Esophagus muscularis mucosa (tissue), 2 donors: ENCODE data around the gene MTHFD2L.

Source experiments
- POLR2A ChIP-seq: fragments of 450-650 bp; IDR thresholded peaks from one replicate; pipeline ENCODE4 v1.6.1; 2017; ENCODE audit warnings: antibody characterized with exemption, moderate library complexity, mild to moderate bottlenecking, low read depth
- POLR2AphosphoS5 ChIP-seq, 2 donors: sonication (generic); formaldehyde crosslinking; IDR thresholded peaks; one replicate each; pipeline ENCODE4 v1.6.1; 2017; ENCODE audit warnings: antibody characterized with exemption in 2 of 2

DNA sequence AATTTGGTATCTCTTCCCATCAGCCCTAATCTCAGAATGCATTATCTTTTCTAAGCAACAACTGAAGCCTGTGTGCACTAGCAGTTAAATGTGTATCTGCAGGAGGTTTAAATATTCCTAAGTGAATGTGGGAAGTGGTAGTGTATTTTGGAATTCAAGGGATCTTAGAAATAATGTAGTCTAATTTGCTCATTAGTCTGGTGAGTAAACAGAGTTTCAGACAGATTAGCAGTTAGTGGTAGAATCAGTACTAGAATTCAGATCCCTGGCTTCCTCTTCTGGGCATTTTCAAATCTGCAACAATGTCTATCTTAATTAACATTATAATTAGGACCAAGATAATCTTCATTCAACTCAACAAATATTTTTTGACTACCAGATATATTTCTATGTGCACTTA is 47.2 kb upstream of the MTHFD2L start:
- TF ChIP-seq POLR2A (no peak), POLR2AphosphoS5 (IDR thresholded peaks at IDR 0.05) (no peak)
